GM18868 (cell line): Measurements from ENCODE around the gene STAT5A.
"Not testable (repeated sequence)": the region's sequence is repeated elsewhere in the genome, so short reads cannot be mapped to it uniquely, and the experiment has no call there.

Experiments
- ATAC-seq: cut with Tn5 transposase; IDR thresholded peaks from one replicate; pipeline ENCODE4 v1.9.1; 2021; ENCODE audit warnings: mild to moderate bottlenecking, moderate library complexity; ENCODE audit not compliant: unreplicated experiment

STAT5A gene

GRCh38 chr17:42287977-42288802, at the start of gene STAT5A:
Gene STAT5A (plus strand): TSS chr17:42288498. CDS start chr17:42289412, 914 bp downstream.
- ATAC-seq: no peak

- ATAC-seq: not testable (repeated sequence)
These were observed 48.7 kb upstream of the STAT5A start for GRCh38 chr17:42239576-42239975.

GRCh38 chr17:42240201-42240600, 48.1 kb upstream of the STAT5A start:
- ATAC-seq: no peak

GRCh38 chr17:42240863-42241262, 47.4 kb upstream of the STAT5A start:
- not testable (repeated sequence) for ATAC-seq

GRCh38 chr17:42241871-42242270, 46.4 kb upstream of the STAT5A start:
- ATAC-seq: no peak

GRCh38 chr17:42243493-42243982, 44.8 kb upstream of the STAT5A start:
- ATAC-seq: no peak

- ATAC-seq: not testable (repeated sequence)
These were observed 44.2 kb upstream of the STAT5A start for GRCh38 chr17:42244116-42244515.

- ATAC-seq: not testable (repeated sequence)
These were observed 43.1 kb upstream of the STAT5A start for GRCh38 chr17:42245183-42245582.

- ATAC-seq: no peak
These were observed 41.8 kb upstream of the STAT5A start for GRCh38 chr17:42246515-42246914.

GRCh38 chr17:42247734-42248133, 40.6 kb upstream of the STAT5A start:
- no peak for ATAC-seq

- peak; percentile 72 for ATAC-seq
These were observed 39.7 kb upstream of the STAT5A start for GRCh38 chr17:42248351-42249179.

GRCh38 chr17:42249681-42250446, 38.4 kb upstream of the STAT5A start:
- ATAC-seq: no peak

GRCh38 chr17:42251115-42251514, 37.2 kb upstream of the STAT5A start:
- no peak for ATAC-seq

- no peak for ATAC-seq
These were observed 35.4 kb upstream of the STAT5A start for GRCh38 chr17:42252597-42253550.

GRCh38 chr17:42253578-42253977, 34.7 kb upstream of the STAT5A start:
- ATAC-seq: no peak

- ATAC-seq: no peak
These were observed 32.9 kb upstream of the STAT5A start for GRCh38 chr17:42255445-42255844.

GRCh38 chr17:42260318-42260717, 28.0 kb upstream of the STAT5A start:
- no peak for ATAC-seq

GRCh38 chr17:42264366-42264765, 23.9 kb upstream of the STAT5A start:
- ATAC-seq: not testable (repeated sequence)

- ATAC-seq: no peak
These were observed 21.8 kb upstream of the STAT5A start for GRCh38 chr17:42266462-42266861.
